Trophoblast cell (in vitro differentiated cells and primary cell): ENCODE results near the gene TMOD3.

Experiments
- DNase-seq, 2 donors: peaks; one replicate each; pipeline ENCODE4 v3.0.0-alpha.2; 2016
- H2AFZ ChIP-seq: 2 replicates; pipeline ENCODE4 v1.6.1; 2013; ENCODE audit warnings: low read length, moderate library complexity, mild to moderate bottlenecking; ENCODE audit not compliant: insufficient read depth, poor library complexity
- H2AK5ac ChIP-seq: 2 replicates; pipeline ENCODE4 v1.6.1; 2013; ENCODE audit warnings: mild to moderate bottlenecking, low read length
- H2BK120ac ChIP-seq: 2 replicates; pipeline ENCODE4 v1.6.1; 2013; ENCODE audit warnings: low read length, mild to moderate bottlenecking, moderate library complexity; ENCODE audit not compliant: insufficient read depth, poor library complexity
- H2BK12ac ChIP-seq: 2 replicates; pipeline ENCODE4 v1.6.1; 2013; ENCODE audit warnings: mild to moderate bottlenecking, low read length, moderate library complexity
- H2BK5ac ChIP-seq: 2 replicates; pipeline ENCODE4 v1.6.1; 2013; ENCODE audit warnings: low read length, low read depth, moderate library complexity, mild to moderate bottlenecking; ENCODE audit not compliant: poor library complexity
- H3K14ac ChIP-seq: 2 replicates; pipeline ENCODE4 v1.6.1; 2013; ENCODE audit warnings: mild to moderate bottlenecking, low read length
- H3K18ac ChIP-seq: 2 replicates; pipeline ENCODE4 v1.6.1; 2013; ENCODE audit warnings: mild to moderate bottlenecking, low read length
- H3K23ac ChIP-seq: 2 replicates; pipeline ENCODE4 v1.6.1; 2013; ENCODE audit warnings: low read length
- H3K27ac ChIP-seq: 2 replicates; pipeline ENCODE4 v1.5.1; 2013; ENCODE audit warnings: low read depth, mild to moderate bottlenecking, inconsistent platforms, low read length, moderate library complexity
- H3K27me3 ChIP-seq: 2 replicates; pipeline ENCODE4 v1.6.1; 2013; ENCODE audit warnings: inconsistent platforms, mild to moderate bottlenecking, low read length, moderate library complexity; ENCODE audit not compliant: insufficient read depth
- H3K36me3 ChIP-seq, 2 experiments: 1 replicate in 1 of 2; 2 replicates in 1 of 2; pipeline ENCODE4 v1.6.1; 2013; ENCODE audit warnings: low read length in 2 of 2, mild to moderate bottlenecking in 2 of 2, moderate library complexity in 1 of 2; ENCODE audit not compliant: insufficient read depth in 2 of 2, control insufficient read depth in 1 of 2
- H3K4ac ChIP-seq: 2 replicates; pipeline ENCODE4 v1.6.1; 2013; ENCODE audit warnings: low read depth, mild to moderate bottlenecking, low read length, moderate library complexity
- H3K4me1 ChIP-seq, 2 experiments: 1 replicate in 1 of 2; 2 replicates in 1 of 2; pipeline ENCODE4 v1.6.1; 2013; ENCODE audit warnings: low read length in 2 of 2, mild to moderate bottlenecking in 2 of 2, moderate library complexity in 1 of 2; ENCODE audit not compliant: insufficient read depth in 2 of 2, control insufficient read depth in 1 of 2
- H3K4me2 ChIP-seq: 2 replicates; pipeline ENCODE4 v1.6.1; 2013; ENCODE audit warnings: inconsistent platforms, mild to moderate bottlenecking, low read length, moderate library complexity
- H3K4me3 ChIP-seq: 2 replicates; pipeline ENCODE4 v1.5.1; 2013; ENCODE audit warnings: mild to moderate bottlenecking, low read depth, low read length, inconsistent platforms
- H3K79me1 ChIP-seq: one replicate; pipeline ENCODE4 v1.6.1; 2013; ENCODE audit warnings: low read length
- H3K79me2 ChIP-seq: 2 replicates; pipeline ENCODE4 v1.6.1; 2013; ENCODE audit warnings: low read length, mild to moderate bottlenecking; ENCODE audit not compliant: control insufficient read depth, insufficient read depth, poor library complexity
- H3K9ac ChIP-seq: 2 replicates; pipeline ENCODE4 v1.6.1; 2013; ENCODE audit warnings: mild to moderate bottlenecking, low read length
- H3K9me3 ChIP-seq: 2 replicates; pipeline ENCODE4 v1.6.1; 2013; ENCODE audit warnings: low read depth, mild to moderate bottlenecking, control low read depth, inconsistent platforms, low read length; ENCODE audit not compliant: insufficient read depth
- H4K12ac ChIP-seq: 2 replicates; pipeline ENCODE4 v1.6.1; 2013; ENCODE audit warnings: low read depth, mild to moderate bottlenecking, low read length, moderate library complexity
- H4K8ac ChIP-seq: 2 replicates; pipeline ENCODE4 v1.6.1; 2013; ENCODE audit warnings: low read depth, mild to moderate bottlenecking, low read length, moderate library complexity
- H4K91ac ChIP-seq: one replicate; pipeline ENCODE4 v1.6.1; 2013; ENCODE audit warnings: low read depth, mild to moderate bottlenecking, low read length, moderate library complexity
- WGBS: extraction: QIAGEN DNeasy Blood & Tissue Kit; methylation state at CpG from one replicate; pipeline ENCODE4 v1.1.7; 2013; ENCODE audit warnings: missing lambda C conversion rate; ENCODE audit not compliant: insufficient read length, insufficient coverage; ENCODE audit errors: extremely low coverage; 5-methylcytosine and 5-hydroxymethylcytosine counted together

TMOD3 gene

DNA sequence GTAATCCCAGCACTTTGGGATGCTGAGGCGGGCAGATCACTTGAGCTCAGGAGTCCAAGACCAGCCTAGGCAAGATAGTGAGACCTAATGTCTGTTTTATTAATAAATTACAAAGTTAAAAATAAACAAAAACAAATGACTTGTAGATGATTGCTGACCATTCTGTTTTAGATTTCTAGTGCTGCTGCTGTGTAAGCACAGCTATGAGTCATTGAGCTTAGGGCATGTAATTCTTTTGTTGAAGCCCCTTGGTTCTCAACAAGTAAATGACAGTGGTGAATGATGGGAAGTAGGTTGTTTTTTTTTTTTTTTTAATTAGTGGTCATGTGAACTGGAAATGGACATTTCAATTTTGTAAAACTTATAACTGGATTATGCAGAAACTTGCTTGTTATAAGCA is 78.9 kb downstream of the TMOD3 start:
- no peak overlapping the region for H3K4me2 ChIP-seq
- DNase-seq = no peak
- no peak overlapping the region for H3K18ac ChIP-seq
- H2BK120ac ChIP-seq = no peak overlapping the region
- H3K23ac ChIP-seq = no peak overlapping the region
- no peak overlapping the region for H3K9ac ChIP-seq
- no peaks in the 10 kb centered on the region for H3K79me1 ChIP-seq
- no peak overlapping the region for H2AFZ ChIP-seq
- H3K4me1 ChIP-seq = peaks cover 0 to 1% of the 10 kb centered on the region in 2 experiments
- no peak overlapping the region for H3K4ac ChIP-seq
- no peak overlapping the region for H4K8ac ChIP-seq
- no peak overlapping the region for H2BK12ac ChIP-seq
- no peak overlapping the region for H3K27ac ChIP-seq
- H2AK5ac ChIP-seq = no peak overlapping the region
- no CpG with 5 or more reads among the region's 1 CpG for WGBS
- no peaks in the 10 kb centered on the region for H3K9me3 ChIP-seq
- no peak overlapping the region for H4K91ac ChIP-seq
- H3K79me2 ChIP-seq = no peaks in the 10 kb centered on the region
- no peak overlapping the region for H3K14ac ChIP-seq
- no peak overlapping the region for H4K12ac ChIP-seq
- H2BK5ac ChIP-seq = no peak overlapping the region
- no peaks in the 10 kb centered on the region for H3K27me3 ChIP-seq
- H3K4me3 ChIP-seq = no peak overlapping the region
- H3K36me3 ChIP-seq = peaks cover 9% of the 10 kb centered on the region in 2 experiments

DNA sequence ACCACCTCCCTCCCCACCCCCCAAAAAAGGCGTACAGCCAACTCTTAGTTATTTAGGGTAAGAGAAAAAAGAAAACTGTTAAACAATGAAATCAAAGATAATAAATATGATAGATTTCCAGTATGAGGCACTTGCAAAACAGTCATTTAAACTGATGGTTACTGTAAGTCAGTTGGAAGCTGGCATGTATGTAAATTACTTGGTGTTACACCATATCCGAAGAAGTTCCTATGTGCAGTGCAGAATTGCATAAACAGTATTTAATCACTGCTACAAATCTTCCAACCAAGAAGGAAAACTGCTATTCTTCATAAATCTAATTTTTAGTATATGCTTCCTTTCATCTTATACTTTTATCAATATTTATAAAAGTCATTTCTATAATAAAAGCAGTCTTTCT is 80.1 kb downstream of the TMOD3 start:
- DNase-seq = no peak
- Histone ChIP-seq H2AFZ (no peak overlapping the region), H3K9ac (no peak overlapping the region), H3K4me3 (no peak overlapping the region), H3K9me3 (no peaks in the 10 kb centered on the region), H2BK120ac (no peak overlapping the region), H4K91ac (no peak overlapping the region), H3K23ac (no peak overlapping the region), H3K79me2 (no peaks in the 10 kb centered on the region), H3K36me3 (peaks cover 9 to 14% of the 10 kb centered on the region in 2 experiments), H3K27ac (no peak overlapping the region), H3K4ac (no peak overlapping the region), H3K79me1 (no peaks in the 10 kb centered on the region), H2BK12ac (no peak overlapping the region), H3K18ac (no peak overlapping the region), H3K4me2 (no peak overlapping the region), H4K8ac (no peak overlapping the region), H3K27me3 (no peaks in the 10 kb centered on the region), H2BK5ac (no peak overlapping the region), H4K12ac (no peak overlapping the region), H3K4me1 (peaks cover 0 to 1% of the 10 kb centered on the region in 2 experiments), H3K14ac (no peak overlapping the region), H2AK5ac (no peak overlapping the region)
- WGBS = no CpG with 5 or more reads among the region's 2 CpGs

DNA sequence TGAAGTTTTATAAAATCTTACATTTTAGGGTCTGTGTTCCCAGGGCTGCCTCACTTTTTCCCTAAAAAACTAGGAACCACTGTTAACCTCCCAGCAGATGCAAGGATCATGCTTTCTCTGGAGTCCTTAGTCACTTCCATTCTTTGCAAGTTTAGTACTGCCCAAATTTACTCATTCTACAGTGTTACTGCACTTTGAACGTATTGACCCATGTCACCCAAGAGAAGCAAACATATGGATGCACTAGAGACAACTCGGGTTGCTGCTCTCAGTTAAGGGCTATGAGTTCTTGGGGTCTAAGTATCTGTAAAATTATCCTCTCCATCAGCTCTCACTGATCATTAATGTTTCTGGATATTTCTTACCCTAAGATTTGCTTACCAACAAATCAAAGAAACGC is 83.1 kb downstream of the TMOD3 start:
- H2AFZ ChIP-seq = no peak overlapping the region
- no CpG with 5 or more reads among the region's 3 CpGs for whole genome bisulfite sequencing
- H4K91ac ChIP-seq = no peak overlapping the region
- H2AK5ac ChIP-seq = no peak overlapping the region
- no peak overlapping the region for H4K12ac ChIP-seq
- H3K23ac ChIP-seq = no peak overlapping the region
- H3K4ac ChIP-seq = no peak overlapping the region
- no peaks in the 10 kb centered on the region for H3K79me1 ChIP-seq
- no peak overlapping the region for H3K14ac ChIP-seq
- no peak overlapping the region for H3K4me2 ChIP-seq
- H3K79me2 ChIP-seq = no peaks in the 10 kb centered on the region
- H2BK120ac ChIP-seq = no peak overlapping the region
- no peak for DNase-seq
- no peak overlapping the region for H3K9ac ChIP-seq
- H4K8ac ChIP-seq = no peak overlapping the region
- no peaks in the 10 kb centered on the region for H3K9me3 ChIP-seq
- peaks cover 0 to 1% of the 10 kb centered on the region in 2 experiments for H3K4me1 ChIP-seq
- peaks cover 12 to 15% of the 10 kb centered on the region in 2 experiments for H3K36me3 ChIP-seq
- no peak overlapping the region for H3K4me3 ChIP-seq
- no peak overlapping the region for H3K18ac ChIP-seq
- no peak overlapping the region for H2BK5ac ChIP-seq
- no peak overlapping the region for H3K27ac ChIP-seq
- H3K27me3 ChIP-seq = no peaks in the 10 kb centered on the region
- H2BK12ac ChIP-seq = no peak overlapping the region

DNA sequence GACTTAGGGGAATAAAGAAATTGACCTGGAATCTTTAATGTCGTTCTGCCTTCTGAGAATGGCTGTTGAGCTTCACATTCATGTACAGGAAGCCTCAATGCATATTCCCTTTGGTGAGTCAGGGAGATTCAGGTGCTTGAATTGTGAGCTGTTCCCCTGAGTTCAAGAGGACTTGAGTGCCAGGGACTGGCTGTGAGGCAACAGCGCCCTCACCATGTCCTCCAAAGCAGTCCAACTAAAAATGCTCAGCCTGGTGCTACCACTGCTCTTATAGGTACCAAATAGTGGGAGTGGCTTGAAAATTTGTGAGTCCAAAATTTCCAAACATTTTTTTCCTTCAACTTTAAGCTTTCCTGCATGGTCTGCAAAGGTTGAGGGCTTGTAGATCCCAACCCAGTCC is 88.0 kb downstream of the TMOD3 start:
- H3K4me3 ChIP-seq = no peak overlapping the region
- H3K27me3 ChIP-seq = no peaks in the 10 kb centered on the region
- no peak for DNase-seq
- H3K14ac ChIP-seq = no peak overlapping the region
- H3K18ac ChIP-seq = no peak overlapping the region
- H3K27ac ChIP-seq = no peak overlapping the region
- no peak overlapping the region for H2BK12ac ChIP-seq
- H3K79me1 ChIP-seq = peaks cover 2% of the 10 kb centered on the region
- no peak overlapping the region for H2BK120ac ChIP-seq
- H3K79me2 ChIP-seq = no peaks in the 10 kb centered on the region
- no peak overlapping the region for H2AK5ac ChIP-seq
- H3K4me1 ChIP-seq = no peaks in the 10 kb centered on the region
- H3K36me3 ChIP-seq = peaks cover 19 to 22% of the 10 kb centered on the region in 2 experiments
- H3K9me3 ChIP-seq = no peaks in the 10 kb centered on the region
- no peak overlapping the region for H4K12ac ChIP-seq
- WGBS = no CpG with 5 or more reads among the region's 2 CpGs
- no peak overlapping the region for H3K9ac ChIP-seq
- H3K23ac ChIP-seq = no peak overlapping the region
- no peak overlapping the region for H4K8ac ChIP-seq
- H2BK5ac ChIP-seq = no peak overlapping the region
- H4K91ac ChIP-seq = no peak overlapping the region
- H3K4me2 ChIP-seq = no peak overlapping the region
- H3K4ac ChIP-seq = no peak overlapping the region
- no peak overlapping the region for H2AFZ ChIP-seq
